ENCODE data around the gene DUSP15.
A peak's percentile ranks its signal among the peaks of the same experiment; 100 is the strongest.

The DUSP15 gene

DNA sequence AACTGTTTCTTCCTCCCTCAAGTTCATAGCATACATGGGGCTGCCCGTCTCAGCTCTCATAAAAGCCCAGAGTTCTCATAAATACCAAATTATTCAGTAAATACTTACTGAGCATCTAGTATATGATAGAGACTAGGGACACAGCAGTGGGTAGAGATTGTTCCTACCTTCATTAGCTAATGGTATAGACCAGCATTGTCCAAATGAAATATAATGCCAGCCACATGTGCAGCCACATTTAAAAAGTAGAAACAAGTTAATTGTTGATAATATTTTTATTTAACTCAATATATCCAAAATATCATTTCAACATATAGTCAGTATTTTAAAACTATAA, 1.3 kb upstream of the DUSP15 start:
- Mint-ChIP-seq H3K27ac (no peak overlapping the region), H3K4me1 (ENCODE audit: low read depth) (peaks cover 29% of the 10 kb centered on the region), H3K36me3 (ENCODE audit: low read depth) (peaks cover 5% of the 10 kb centered on the region), H3K9me3 (no peaks in the 10 kb centered on the region), H3K27me3 (peaks cover 51% of the 10 kb centered on the region), H3K4me3 (no peak overlapping the region)
- intact Hi-C loops (cut with micrococcal nuclease), result no loop called here

- intact Hi-C loops (cut with micrococcal nuclease), result no loop called here
- Mint-ChIP-seq H3K36me3 (ENCODE audit: low read depth) (peaks cover 5% of the 10 kb centered on the region), H3K4me3 (peak overlapping the region; percentile 76), H3K9me3 (no peaks in the 10 kb centered on the region), H3K27ac (peak overlapping the region; percentile 54), H3K27me3 (peaks cover 53% of the 10 kb centered on the region), H3K4me1 (ENCODE audit: low read depth) (peaks cover 29% of the 10 kb centered on the region)
Measured at GRCh38 chr20:31870726-31871617, 645 bp upstream of the DUSP15 start.

DNA sequence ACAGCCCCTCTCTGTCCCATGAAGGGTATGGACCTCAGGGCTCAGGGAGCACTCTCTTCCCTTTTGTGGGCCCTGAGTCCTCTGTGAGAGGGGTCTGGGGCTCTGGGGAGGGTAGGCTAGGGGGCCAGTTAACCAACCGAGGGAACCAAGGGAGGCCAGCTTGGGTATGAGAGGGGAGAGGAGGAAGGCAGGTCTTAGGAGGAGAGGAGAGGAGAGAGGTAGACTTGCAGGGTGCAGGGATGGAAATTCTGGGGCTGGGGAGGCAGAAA, 720 bp downstream of the DUSP15 start:
- Mint-ChIP-seq H3K4me3 (peak overlapping the region; percentile 78), H3K27ac (peak overlapping the region; percentile 23), H3K27me3 (peaks cover 53% of the 10 kb centered on the region), H3K36me3 (ENCODE audit: low read depth) (peaks cover 5% of the 10 kb centered on the region), H3K4me1 (ENCODE audit: low read depth) (peaks cover 22% of the 10 kb centered on the region), H3K9me3 (no peaks in the 10 kb centered on the region)
- intact Hi-C loops (cut with micrococcal nuclease), result no loop called here

- H3K4me1 Mint-ChIP-seq (ENCODE audit: low read depth), result peaks cover 22% of the 10 kb centered on the region
- intact Hi-C loops (cut with micrococcal nuclease), result no loop called here
- H3K27ac Mint-ChIP-seq, result peak overlapping the region; percentile 23
- H3K4me3 Mint-ChIP-seq, result no peak overlapping the region
- peaks cover 5% of the 10 kb centered on the region for H3K36me3 Mint-ChIP-seq (ENCODE audit: low read depth)
- H3K27me3 Mint-ChIP-seq, result peaks cover 54% of the 10 kb centered on the region
- no peaks in the 10 kb centered on the region for H3K9me3 Mint-ChIP-seq
Measured at GRCh38 chr20:31868853-31869672, 1.3 kb downstream of the DUSP15 start.

GRCh38 chr20:31866221-31866620, 4.1 kb downstream of the DUSP15 start:
- Mint-ChIP-seq H3K27ac (no peak overlapping the region), H3K4me1 (ENCODE audit: low read depth) (peaks cover 28% of the 10 kb centered on the region), H3K27me3 (peaks cover 48% of the 10 kb centered on the region), H3K9me3 (no peaks in the 10 kb centered on the region), H3K4me3 (no peak overlapping the region), H3K36me3 (ENCODE audit: low read depth) (peaks cover 5% of the 10 kb centered on the region)
- intact Hi-C loops (cut with micrococcal nuclease), result no loop called here

- no peak overlapping the region for H3K4me3 Mint-ChIP-seq
- peaks cover 23% of the 10 kb centered on the region for H3K4me1 Mint-ChIP-seq (ENCODE audit: low read depth)
- H3K36me3 Mint-ChIP-seq (ENCODE audit: low read depth), result peaks cover 1% of the 10 kb centered on the region
- intact Hi-C loops (cut with micrococcal nuclease), result no loop called here
- H3K9me3 Mint-ChIP-seq, result no peaks in the 10 kb centered on the region
- no peak overlapping the region for H3K27ac Mint-ChIP-seq
- H3K27me3 Mint-ChIP-seq, result peaks cover 52% of the 10 kb centered on the region
Measured at GRCh38 chr20:31864521-31865400, 5.6 kb downstream of the DUSP15 start.

GRCh38 chr20:31863296-31864085, 6.8 kb downstream of the DUSP15 start:
- Mint-ChIP-seq H3K27me3 (peaks cover 50% of the 10 kb centered on the region), H3K4me3 (no peak overlapping the region), H3K27ac (no peak overlapping the region), H3K36me3 (ENCODE audit: low read depth) (no peaks in the 10 kb centered on the region), H3K4me1 (ENCODE audit: low read depth) (peaks cover 12% of the 10 kb centered on the region), H3K9me3 (no peaks in the 10 kb centered on the region)
- intact Hi-C loops (cut with micrococcal nuclease), result no loop called here

GRCh38 chr20:31862506-31862905, 7.8 kb downstream of the DUSP15 start:
- no peak overlapping the region for H3K4me3 Mint-ChIP-seq
- intact Hi-C loops (cut with micrococcal nuclease), result no loop called here

DNA sequence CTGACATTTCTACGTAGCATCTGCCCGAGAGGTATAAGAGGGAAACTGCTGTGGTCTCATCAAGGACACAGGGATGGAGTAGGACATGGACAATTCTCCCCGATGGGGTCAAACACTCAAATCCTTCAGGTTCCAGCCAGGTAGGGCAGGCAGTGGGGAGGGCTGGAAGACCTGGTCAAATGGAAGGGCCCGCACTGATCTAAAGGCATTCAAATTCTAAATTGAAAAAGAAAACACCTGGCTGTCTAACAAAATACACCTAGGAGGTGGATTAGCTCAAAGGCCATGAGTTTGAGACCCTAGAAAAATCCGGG, 8.2 kb downstream of the DUSP15 start:
- H3K4me1 Mint-ChIP-seq (ENCODE audit: low read depth), result peaks cover 12% of the 10 kb centered on the region
- H3K36me3 Mint-ChIP-seq (ENCODE audit: low read depth), result no peaks in the 10 kb centered on the region
- intact Hi-C loops (cut with micrococcal nuclease), result no loop called here
- H3K4me3 Mint-ChIP-seq, result peak overlapping the region; percentile 42
- H3K9me3 Mint-ChIP-seq, result no peaks in the 10 kb centered on the region
- no peak overlapping the region for H3K27ac Mint-ChIP-seq
- H3K27me3 Mint-ChIP-seq, result peaks cover 52% of the 10 kb centered on the region

More at GRCh38 chr20:31862506-31862905, 7.8 kb downstream of the DUSP15 start:
- peaks cover 12% of the 10 kb centered on the region for H3K4me1 Mint-ChIP-seq (ENCODE audit: low read depth)
- H3K36me3 Mint-ChIP-seq (ENCODE audit: low read depth), result no peaks in the 10 kb centered on the region
- no peak overlapping the region for H3K27ac Mint-ChIP-seq
- H3K9me3 Mint-ChIP-seq, result no peaks in the 10 kb centered on the region
- peaks cover 52% of the 10 kb centered on the region for H3K27me3 Mint-ChIP-seq

DNA sequence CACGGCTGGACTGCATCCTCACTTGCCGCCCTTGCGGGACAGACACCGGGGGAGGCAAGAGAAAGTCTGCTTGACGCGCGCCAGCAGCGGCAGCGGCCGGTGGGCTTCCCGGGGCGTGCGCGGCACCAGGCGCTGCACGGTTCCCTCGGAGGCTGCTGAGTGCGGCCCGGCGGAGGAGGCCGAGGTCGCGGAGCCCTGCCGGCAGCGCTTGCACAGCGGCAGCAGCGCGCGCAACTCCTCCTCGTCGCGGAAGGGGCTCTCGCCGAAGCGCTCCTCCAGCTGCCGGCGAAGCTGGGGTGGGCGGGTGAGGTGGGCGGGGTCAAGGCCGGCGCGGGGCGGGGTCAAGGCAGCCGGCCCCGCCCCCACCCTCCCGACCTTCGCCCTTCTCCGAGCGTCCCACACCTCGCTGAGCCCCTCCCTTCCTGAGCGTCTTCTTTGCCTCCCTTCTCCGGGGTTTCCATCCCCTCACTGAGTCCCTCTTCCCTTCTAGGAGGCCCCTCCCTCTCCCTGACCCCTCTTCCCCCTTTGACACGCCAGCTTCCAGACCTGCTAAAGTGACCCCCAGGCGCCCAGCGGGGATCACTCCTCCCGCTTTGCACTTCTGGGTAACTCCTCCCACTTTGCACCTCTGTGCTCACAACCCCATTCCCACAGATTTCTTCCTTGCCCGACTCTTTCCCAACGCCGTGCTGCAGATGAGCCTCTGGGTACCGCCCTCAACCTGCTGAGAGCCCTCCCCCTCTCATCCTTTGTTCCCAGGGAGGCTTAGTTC, 8.8 kb downstream of the DUSP15 start:
- Mint-ChIP-seq H3K4me3 (peak overlapping the region; percentile 42), H3K36me3 (ENCODE audit: low read depth) (no peaks in the 10 kb centered on the region), H3K27ac (no peak overlapping the region), H3K9me3 (no peaks in the 10 kb centered on the region), H3K27me3 (peaks cover 51% of the 10 kb centered on the region), H3K4me1 (ENCODE audit: low read depth) (peaks cover 12% of the 10 kb centered on the region)
- intact Hi-C loops (cut with micrococcal nuclease), result no loop called here

DNA sequence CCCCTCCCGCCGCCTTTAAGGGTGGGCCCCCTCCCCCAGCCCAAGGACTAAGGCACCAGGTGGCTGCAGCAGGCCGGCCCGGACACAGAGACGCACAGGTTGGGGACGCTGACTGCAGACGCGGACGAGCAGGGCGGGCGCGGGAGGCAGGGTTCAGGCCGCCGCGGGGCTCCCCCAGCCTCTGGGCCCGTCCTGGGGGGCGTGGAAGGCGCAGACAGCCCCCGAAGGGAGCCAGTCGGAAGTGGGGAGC, 9.3 kb downstream of the DUSP15 start:
- Mint-ChIP-seq H3K4me3 (no peak overlapping the region), H3K27ac (no peak overlapping the region), H3K9me3 (no peaks in the 10 kb centered on the region)

GRCh38 chr20:31860390-31861134, 9.8 kb downstream of the DUSP15 start:
- no peak overlapping the region for H3K4me3 Mint-ChIP-seq
- no peaks in the 10 kb centered on the region for H3K9me3 Mint-ChIP-seq
- peaks cover 12% of the 10 kb centered on the region for H3K4me1 Mint-ChIP-seq (ENCODE audit: low read depth)
- peaks cover 49% of the 10 kb centered on the region for H3K27me3 Mint-ChIP-seq
- H3K36me3 Mint-ChIP-seq (ENCODE audit: low read depth), result no peaks in the 10 kb centered on the region
- no peak overlapping the region for H3K27ac Mint-ChIP-seq
- intact Hi-C loops (cut with micrococcal nuclease), result no loop called here

More for the DNA sequence above, 9.3 kb downstream of the DUSP15 start:
- intact Hi-C loops (cut with micrococcal nuclease), result no loop called here
- H3K27me3 Mint-ChIP-seq, result peaks cover 49% of the 10 kb centered on the region
- no peaks in the 10 kb centered on the region for H3K36me3 Mint-ChIP-seq (ENCODE audit: low read depth)
- peaks cover 12% of the 10 kb centered on the region for H3K4me1 Mint-ChIP-seq (ENCODE audit: low read depth)

Data from dendritic cell treated with granulocyte-macrophage colony-stimulating factor and Interleukin-4, amounts not matched to agents 40 ng/mL and 50 ng/mL, for 4 days (primary cell).